Measurements from ENCODE around the gene LPIN2.
A peak's percentile ranks its signal among the peaks of the same experiment; 100 is the strongest.

Gene LPIN2

GRCh38 chr18:2979129-2979528 lies 33.8 kb downstream of the LPIN2 start:
- no peak for DNase-seq

- DNase-seq = peak; percentile 79
Observed at GRCh38 chr18:2978661-2979106, 34.3 kb downstream of the LPIN2 start.

GRCh38 chr18:2978208-2978607 lies 34.7 kb downstream of the LPIN2 start:
- no peak for DNase-seq

GRCh38 chr18:2976218-2977132 lies 36.5 kb downstream of the LPIN2 start:
- DNase-seq = no peak

GRCh38 chr18:2974731-2975130 lies 38.2 kb downstream of the LPIN2 start:
- DNase-seq = no peak

GRCh38 chr18:2971741-2972552 lies 41.0 kb downstream of the LPIN2 start:
- DNase-seq = peak; percentile 88

GRCh38 chr18:2970772-2971659 lies 41.9 kb downstream of the LPIN2 start:
- peak; percentile 81 for DNase-seq

- DNase-seq = no peak
Observed at GRCh38 chr18:2970344-2970743, 42.6 kb downstream of the LPIN2 start.

- no peak for DNase-seq
Observed at GRCh38 chr18:2969695-2970094, 43.2 kb downstream of the LPIN2 start.

- no peak for DNase-seq
Observed at GRCh38 chr18:2968606-2969005, 44.3 kb downstream of the LPIN2 start.

- no peak for DNase-seq
Observed at GRCh38 chr18:2967820-2968219, 45.1 kb downstream of the LPIN2 start.

- DNase-seq = peak; percentile 78
Observed at GRCh38 chr18:2967357-2967756, 45.6 kb downstream of the LPIN2 start.

GRCh38 chr18:2966560-2966959 lies 46.4 kb downstream of the LPIN2 start:
- no peak for DNase-seq

- DNase-seq = no peak
Observed at GRCh38 chr18:2965797-2966196, 47.1 kb downstream of the LPIN2 start.

GRCh38 chr18:2964361-2965010 lies 48.5 kb downstream of the LPIN2 start:
- DNase-seq = no peak

Data from activated effector memory CD4-positive, alpha-beta T cell treated with anti-CD3 and anti-CD28 coated beads, Interleukin-2, amount 50 U/mL, for 16 hours (primary cell).